Cardiac muscle cell (in vitro differentiated cells and primary cell): ENCODE results near the gene ASPA. TPM values are rescaled to one million over a fixed set of nuclear protein-coding genes. Genes with fewer than 3 reads are reported as not detected.
"Not testable (repeated sequence)": the region's sequence is repeated elsewhere in the genome, so short reads cannot be mapped to it uniquely, and the experiment has no call there.

ENCODE experiments used
- DNase-seq, 2 donors: peaks; one replicate each; pipeline versions ENCODE4 v3.0.0 to v3.0.0-alpha.2; 2010 to 2017; ENCODE audit warnings: low read depth in 1 of 2, low spot score in 1 of 2
- H3K27ac ChIP-seq: fragments of 200-600 bp; sonication (generic); 2 replicates; pipeline ENCODE4 v1.5.1; 2016
- H3K27me3 ChIP-seq: fragments of 200-600 bp; sonication (generic); 2 replicates; pipeline ENCODE4 v1.6.0; 2016; ENCODE audit warnings: control low read depth
- H3K36me3 ChIP-seq: fragments of 200-600 bp; sonication (generic); 2 replicates; pipeline ENCODE4 v1.5.1; 2016; ENCODE audit warnings: control low read depth
- H3K4me1 ChIP-seq: fragments of 200-600 bp; sonication (generic); 2 replicates; pipeline ENCODE4 v1.8.1; 2017; ENCODE audit warnings: low read depth, mild to moderate bottlenecking, mixed run types
- H3K4me3 ChIP-seq: fragments of 200-600 bp; sonication (generic); 2 replicates; pipeline ENCODE4 v1.5.1; 2016; ENCODE audit warnings: mild to moderate bottlenecking
- H3K9me3 ChIP-seq: fragments of 200-600 bp; sonication (generic); 2 replicates; pipeline ENCODE4 v1.5.1; 2017; ENCODE audit warnings: low read depth, mild to moderate bottlenecking, control low read depth
- polyA plus RNA-seq: library from polyadenylated mRNA; unstranded; fragments of >200 nt; fragmentation: Nextera tagmentation; extraction: Ambion mirVana; gene quantifications from 2 replicates; pipeline ENCODE4 v1.2.1, GENCODE V29; 2016
- total RNA-seq: library from RNA; depleted of rRNA; stranded (reverse); fragments of >200 nt; gene quantifications from 2 replicates; pipeline ENCODE4 v1.2.3, GENCODE V29; 2016
- TF ChIP-seq, protein P1 (sequence below): IDR thresholded peaks from 2 replicates; pipeline ENCODE4 v1.5.1; 2012; ENCODE audit warnings: low read depth, mild to moderate bottlenecking, low read length

The ASPA gene
- total and polyA plus RNA-seq, 2 experiments from 2014 or later: not detected

DNA sequence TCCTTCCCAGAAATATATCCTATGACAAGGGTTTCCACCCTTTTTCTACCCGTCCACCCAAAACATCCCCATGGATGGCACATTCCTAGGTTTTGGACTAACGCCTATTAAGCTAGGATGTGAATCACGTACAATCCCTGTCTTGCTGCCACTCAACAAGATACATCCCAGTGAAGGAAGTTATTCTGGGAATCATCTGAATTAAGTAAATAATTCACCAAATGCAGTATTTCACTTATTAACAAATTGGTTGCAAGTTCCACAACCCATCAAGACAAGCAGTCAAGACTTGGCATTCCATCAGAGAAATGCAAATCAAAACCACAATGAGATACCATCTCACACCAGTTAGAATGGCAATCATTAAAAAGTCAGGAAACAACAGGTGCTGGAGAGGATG lies 32.1 kb downstream of the ASPA start:
- no peaks in the 10 kb centered on the region for H3K36me3 ChIP-seq
- no peak overlapping the region for H3K27ac ChIP-seq
- TF ChIP-seq, protein P1, sequence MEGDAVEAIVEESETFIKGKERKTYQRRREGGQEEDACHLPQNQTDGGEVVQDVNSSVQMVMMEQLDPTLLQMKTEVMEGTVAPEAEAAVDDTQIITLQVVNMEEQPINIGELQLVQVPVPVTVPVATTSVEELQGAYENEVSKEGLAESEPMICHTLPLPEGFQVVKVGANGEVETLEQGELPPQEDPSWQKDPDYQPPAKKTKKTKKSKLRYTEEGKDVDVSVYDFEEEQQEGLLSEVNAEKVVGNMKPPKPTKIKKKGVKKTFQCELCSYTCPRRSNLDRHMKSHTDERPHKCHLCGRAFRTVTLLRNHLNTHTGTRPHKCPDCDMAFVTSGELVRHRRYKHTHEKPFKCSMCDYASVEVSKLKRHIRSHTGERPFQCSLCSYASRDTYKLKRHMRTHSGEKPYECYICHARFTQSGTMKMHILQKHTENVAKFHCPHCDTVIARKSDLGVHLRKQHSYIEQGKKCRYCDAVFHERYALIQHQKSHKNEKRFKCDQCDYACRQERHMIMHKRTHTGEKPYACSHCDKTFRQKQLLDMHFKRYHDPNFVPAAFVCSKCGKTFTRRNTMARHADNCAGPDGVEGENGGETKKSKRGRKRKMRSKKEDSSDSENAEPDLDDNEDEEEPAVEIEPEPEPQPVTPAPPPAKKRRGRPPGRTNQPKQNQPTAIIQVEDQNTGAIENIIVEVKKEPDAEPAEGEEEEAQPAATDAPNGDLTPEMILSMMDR: no peak
- peaks cover 9% of the 10 kb centered on the region for H3K4me1 ChIP-seq
- H3K4me3 ChIP-seq: no peak overlapping the region
- no peak for DNase-seq
- no peaks in the 10 kb centered on the region for H3K9me3 ChIP-seq
- H3K27me3 ChIP-seq: no peaks in the 10 kb centered on the region

DNA sequence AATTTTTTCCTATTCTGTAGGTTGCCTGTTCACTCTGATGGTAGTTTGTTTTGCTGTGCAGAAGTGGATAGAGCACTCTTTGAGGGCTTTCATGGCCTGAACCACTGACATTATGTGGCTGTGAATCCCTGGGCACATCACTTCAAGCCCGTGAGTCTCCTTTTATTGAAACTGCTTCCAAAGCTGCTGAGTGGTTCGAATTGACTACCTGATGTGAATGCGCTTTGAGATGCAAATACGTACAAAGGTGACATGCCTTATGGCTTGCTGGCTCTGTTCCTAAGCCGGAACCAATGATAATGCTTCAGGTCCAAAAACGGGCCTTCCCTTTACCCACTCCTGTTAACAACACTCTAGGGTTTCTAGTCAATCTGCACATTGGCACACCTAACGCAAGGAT lies 34.3 kb downstream of the ASPA start:
- no peak for DNase-seq
- Histone ChIP-seq H3K4me3 (no peak overlapping the region), H3K9me3 (no peaks in the 10 kb centered on the region), H3K4me1 (peaks cover 9% of the 10 kb centered on the region), H3K27me3 (no peaks in the 10 kb centered on the region), H3K36me3 (no peaks in the 10 kb centered on the region), H3K27ac (no peak overlapping the region)
- TF ChIP-seq, protein P1: no peak

DNA sequence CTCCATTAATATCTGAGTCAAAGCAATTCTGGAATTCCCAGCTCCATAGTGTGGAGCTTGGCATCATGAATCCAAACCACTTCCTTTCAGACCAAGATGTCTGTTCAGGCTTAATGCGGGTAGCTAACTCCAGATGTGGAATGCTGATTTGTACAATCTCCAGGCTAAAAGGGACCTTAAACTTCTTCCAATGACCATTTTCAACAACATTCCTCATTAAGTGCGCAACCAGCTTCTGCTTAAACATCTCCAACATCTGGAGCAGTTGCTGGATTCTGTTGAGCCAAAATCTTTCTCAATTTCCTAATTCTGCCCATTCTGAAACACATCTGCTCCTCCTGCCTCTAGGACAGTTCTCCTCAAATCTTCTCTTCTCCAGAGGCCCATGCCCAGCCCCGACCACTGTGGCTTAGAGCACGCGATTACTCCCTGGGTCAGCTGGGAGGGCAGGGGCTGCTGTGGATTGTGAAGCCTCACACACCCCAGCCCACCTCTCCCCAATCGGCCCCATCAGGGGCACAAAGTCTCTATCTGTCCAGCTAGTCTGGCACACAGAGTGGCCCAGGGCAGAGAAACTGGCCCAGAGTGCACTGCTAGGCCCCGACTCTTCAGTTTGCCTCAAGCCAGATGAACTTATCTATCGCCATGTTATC lies 36.2 kb downstream of the ASPA start:
- Histone ChIP-seq H3K27ac (peak overlapping the region; percentile 94), H3K4me3 (no peak overlapping the region), H3K4me1 (peaks cover 9% of the 10 kb centered on the region), H3K9me3 (no peaks in the 10 kb centered on the region), H3K27me3 (no peaks in the 10 kb centered on the region), H3K36me3 (no peaks in the 10 kb centered on the region)
- TF ChIP-seq, protein P1: no peak
- DNase-seq: peak in 1 of 2 donors; percentile 14

DNA sequence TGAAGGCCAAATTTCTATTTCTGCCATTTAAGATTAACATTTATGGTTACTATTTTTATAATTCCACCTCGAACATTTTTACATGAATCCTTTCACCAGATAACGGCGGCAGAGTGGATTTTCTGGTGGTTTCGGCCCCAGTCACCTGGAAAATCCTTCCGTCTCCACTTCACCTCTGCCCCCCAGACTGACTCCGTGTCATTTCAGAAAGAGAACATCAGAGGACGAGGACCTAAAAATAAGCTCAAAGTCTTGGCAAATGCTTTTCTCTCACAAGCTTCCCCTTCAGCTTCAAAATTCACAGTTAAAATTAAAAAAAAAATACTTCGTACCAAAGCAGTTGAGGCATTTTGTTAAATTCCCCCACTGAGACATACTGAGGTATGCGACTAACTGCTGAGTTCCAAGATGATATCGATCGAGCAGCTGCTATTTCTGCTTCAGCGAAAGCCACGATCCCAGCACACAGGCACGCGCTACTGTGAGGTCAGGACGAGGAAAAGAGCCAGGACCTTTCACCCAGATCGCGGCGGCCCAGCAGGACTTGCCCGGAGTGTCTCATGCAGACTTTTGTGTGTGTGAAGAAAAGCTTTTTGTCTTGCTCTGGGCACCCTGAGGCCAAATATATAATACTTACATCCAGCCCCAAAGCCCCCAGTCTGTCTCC lies 36.8 kb downstream of the ASPA start:
- peak; percentile 80 to 92 for DNase-seq
- peak overlapping the region; percentile 94 for H3K27ac ChIP-seq
- no peaks in the 10 kb centered on the region for H3K27me3 ChIP-seq
- no peaks in the 10 kb centered on the region for H3K36me3 ChIP-seq
- no peak overlapping the region for H3K4me3 ChIP-seq
- TF ChIP-seq, protein P1: no peak
- H3K4me1 ChIP-seq: peaks cover 9% of the 10 kb centered on the region
- H3K9me3 ChIP-seq: no peaks in the 10 kb centered on the region

DNA sequence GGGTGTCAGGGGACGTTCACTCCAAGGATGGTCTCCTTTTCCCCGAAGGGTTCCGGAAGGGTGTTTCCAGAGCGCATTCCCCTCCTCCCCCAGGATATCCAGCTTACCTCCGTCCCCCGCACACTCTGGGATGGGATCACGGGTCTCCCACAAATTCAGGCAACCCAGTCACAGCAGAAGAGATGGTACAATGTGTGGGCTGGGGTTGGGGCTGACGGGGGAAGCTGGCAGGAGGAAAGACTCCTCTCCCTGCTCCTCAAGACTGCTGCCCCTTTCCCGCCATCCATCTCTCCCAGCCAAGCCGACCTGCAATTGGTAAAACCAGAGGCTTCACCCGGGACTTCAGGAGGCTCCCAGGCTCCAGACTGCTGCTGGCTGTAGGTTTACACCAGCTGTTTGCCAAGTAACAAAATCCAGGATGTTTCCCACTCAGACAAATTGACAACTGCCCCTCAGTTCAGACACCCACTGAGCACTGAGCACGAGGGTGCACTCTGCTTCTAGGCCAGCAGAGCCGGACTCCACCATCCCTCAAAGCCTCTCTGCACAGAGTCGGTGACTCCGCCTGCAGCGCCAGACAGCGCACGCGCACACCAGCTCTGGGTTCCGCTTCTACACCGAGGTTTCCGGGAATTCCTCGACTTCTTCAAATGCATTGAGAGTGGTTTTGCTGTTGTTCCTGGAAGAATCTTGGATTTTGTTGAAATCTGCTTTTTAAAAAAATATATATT lies 37.7 kb downstream of the ASPA start:
- no peak overlapping the region for H3K4me3 ChIP-seq
- H3K4me1 ChIP-seq: peaks cover 9% of the 10 kb centered on the region
- H3K36me3 ChIP-seq: no peaks in the 10 kb centered on the region
- no peaks in the 10 kb centered on the region for H3K9me3 ChIP-seq
- DNase-seq: no peak
- H3K27ac ChIP-seq: peak overlapping the region; percentile 94
- H3K27me3 ChIP-seq: no peaks in the 10 kb centered on the region
- TF ChIP-seq, protein P1: no peak

DNA sequence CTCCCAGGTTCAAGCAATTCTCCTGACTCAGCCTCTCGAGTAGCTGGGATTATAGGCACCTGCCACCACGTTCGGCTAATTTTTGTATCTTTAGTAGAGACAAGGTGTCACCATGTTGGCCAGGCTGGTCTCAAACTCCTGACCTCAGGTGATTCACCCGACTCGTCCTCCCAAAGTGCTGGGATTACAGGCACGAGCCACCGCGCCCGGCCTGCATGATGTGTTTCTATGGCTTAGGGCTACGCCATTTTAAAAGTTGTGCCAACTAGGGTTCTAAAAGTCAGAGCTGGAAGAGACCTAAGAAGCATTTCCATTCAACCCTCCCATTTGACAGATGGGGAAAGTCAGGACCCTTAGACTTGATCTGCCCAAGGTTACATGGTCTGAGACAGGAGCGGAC lies 38.4 kb downstream of the ASPA start:
- H3K9me3 ChIP-seq, H3K4me1 ChIP-seq, DNase-seq, H3K4me3 ChIP-seq, H3K27ac ChIP-seq, H3K36me3 ChIP-seq, H3K27me3 ChIP-seq: not testable (repeated sequence)
